Activated CD4-positive, alpha-beta T cell treated with anti-CD3 and anti-CD28 coated beads, Interleukin-2, amount 10 ng/mL, durations not matched to agents 24 days and 14 days (primary cell): ENCODE results near the gene MAP4K4. TPM values are rescaled to one million over a fixed set of nuclear protein-coding genes. Genes with fewer than 3 reads are reported as not detected.

Source experiments
- DNase-seq: peaks from one replicate; pipeline ENCODE4 v3.0.0; 2022
- H3K27ac Mint-ChIP-seq: one replicate; pipeline ENCODE4 v1.8.0; 2022; ENCODE audit warnings: mild to moderate bottlenecking, mixed read lengths
- H3K27me3 Mint-ChIP-seq: one replicate; pipeline ENCODE4 v1.8.0; 2022; ENCODE audit warnings: mixed read lengths
- H3K36me3 Mint-ChIP-seq: one replicate; pipeline ENCODE4 v1.8.0; 2022; ENCODE audit warnings: low read depth, mild to moderate bottlenecking, mixed read lengths
- H3K4me1 Mint-ChIP-seq: one replicate; pipeline ENCODE4 v1.8.0; 2021; ENCODE audit warnings: mixed read lengths
- H3K4me3 Mint-ChIP-seq: one replicate; pipeline ENCODE4 v1.8.0; 2022; ENCODE audit warnings: mild to moderate bottlenecking, moderate library complexity, mixed read lengths
- H3K9me3 Mint-ChIP-seq: one replicate; pipeline ENCODE4 v1.8.0; 2021; ENCODE audit warnings: mixed read lengths
- intact Hi-C: fragments of 100-400 bp; cut with micrococcal nuclease; formaldehyde crosslinking; loops from one replicate; pipeline ENCODE4 v1.15.1; 2023
- total RNA-seq: library from RNA; stranded (reverse); gene quantifications from 2 replicates; pipeline ENCODE4 v1.2.3, GENCODE V29; 2022

The MAP4K4 gene
- total RNA-seq, 1 donor from 2014 or later, result 42.6 TPM

DNA sequence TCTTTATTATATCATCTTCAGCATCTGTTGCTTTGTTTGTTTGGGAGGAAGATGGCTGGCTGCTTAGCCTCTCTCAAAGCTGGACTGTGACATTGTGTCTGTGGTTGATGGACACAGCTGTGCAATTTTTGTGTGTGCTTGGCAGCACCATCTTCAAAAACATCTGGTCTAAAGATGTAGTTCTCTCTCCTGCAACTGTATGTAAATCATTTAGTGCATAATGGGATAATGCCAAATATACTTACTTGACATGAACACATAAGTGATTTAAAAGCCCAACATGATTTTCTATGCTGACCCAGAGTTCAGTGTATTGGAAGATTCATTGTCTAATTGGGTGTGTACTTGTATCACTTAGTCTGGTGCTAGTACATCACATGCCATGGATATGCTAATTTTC is 112.2 kb downstream of the MAP4K4 start:
- intact Hi-C loops, result no loop called here
- Mint-ChIP-seq H3K36me3 (peaks cover 18% of the 10 kb centered on the region), H3K9me3 (peaks cover 3% of the 10 kb centered on the region), H3K27ac (no peak overlapping the region), H3K27me3 (no peaks in the 10 kb centered on the region), H3K4me3 (no peak overlapping the region), H3K4me1 (peaks cover 39% of the 10 kb centered on the region)
- no peak for DNase-seq

DNA sequence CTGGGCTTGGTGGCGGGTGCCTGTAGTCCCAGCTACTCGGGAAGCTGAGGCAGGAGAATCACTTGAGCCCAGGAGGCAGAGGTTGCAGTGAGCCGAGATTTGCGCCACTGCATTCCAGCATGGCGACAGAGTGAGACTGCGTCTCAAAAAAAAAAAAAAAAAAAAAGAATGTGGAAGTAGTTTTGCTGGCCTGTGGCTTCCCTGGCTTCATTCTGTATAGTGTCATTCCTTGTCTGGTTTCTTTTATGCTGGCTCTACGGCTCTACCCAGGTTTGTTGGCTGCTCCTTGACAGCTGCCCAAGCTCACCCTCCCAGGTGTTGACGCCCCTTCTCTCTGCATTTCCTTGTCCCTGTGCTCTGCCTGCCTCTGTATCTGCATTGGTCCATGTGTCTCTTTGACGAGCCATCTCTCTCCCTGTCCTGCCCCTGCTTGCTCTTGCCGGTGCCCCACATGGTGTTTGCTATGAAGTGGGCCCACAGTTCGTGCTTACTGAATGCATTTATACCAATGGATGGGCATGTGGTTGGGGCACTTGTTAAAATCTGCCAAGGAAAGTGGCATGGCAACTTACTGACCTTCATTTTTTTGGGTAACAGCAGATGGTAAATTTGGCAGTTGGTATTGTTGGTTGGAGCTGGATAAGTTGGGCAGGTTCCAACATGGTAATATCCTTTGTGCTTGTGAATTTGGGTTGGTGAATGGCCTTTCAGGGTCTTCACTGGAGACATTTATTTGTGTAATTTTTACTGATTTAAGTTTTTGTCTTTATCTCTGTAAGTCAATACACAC is 113.9 kb downstream of the MAP4K4 start:
- Mint-ChIP-seq H3K9me3 (peaks cover 3% of the 10 kb centered on the region), H3K27me3 (no peaks in the 10 kb centered on the region), H3K4me3 (no peak overlapping the region), H3K36me3 (peaks cover 18% of the 10 kb centered on the region), H3K4me1 (peaks cover 28% of the 10 kb centered on the region), H3K27ac (peak overlapping the region; percentile 2)
- no peak for DNase-seq
- intact Hi-C loops, result no loop called here

DNA sequence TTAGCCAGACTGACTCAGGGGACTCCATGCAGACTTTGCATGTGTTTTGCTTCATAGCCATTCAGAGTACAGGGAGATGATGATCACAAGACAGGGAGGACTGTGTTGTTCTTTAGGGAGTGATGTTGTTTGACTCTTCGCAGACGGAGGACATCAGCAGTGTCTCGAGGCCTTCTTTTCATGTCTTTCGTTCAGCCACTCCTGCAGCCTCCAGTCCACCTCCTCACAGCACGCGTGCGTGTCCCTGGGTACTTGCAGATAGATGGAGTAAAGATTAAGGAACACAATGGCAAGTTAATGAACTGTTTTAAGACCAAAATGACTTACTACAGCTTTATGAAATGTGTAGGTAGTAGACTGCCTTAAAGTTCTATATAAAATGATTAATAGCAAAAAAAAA is 114.7 kb downstream of the MAP4K4 start:
- Mint-ChIP-seq H3K27me3 (no peaks in the 10 kb centered on the region), H3K9me3 (peaks cover 3% of the 10 kb centered on the region), H3K4me3 (no peak overlapping the region), H3K27ac (no peak overlapping the region), H3K4me1 (peaks cover 24% of the 10 kb centered on the region), H3K36me3 (peaks cover 18% of the 10 kb centered on the region)
- no peak for DNase-seq
- intact Hi-C loops, result no loop called here

DNA sequence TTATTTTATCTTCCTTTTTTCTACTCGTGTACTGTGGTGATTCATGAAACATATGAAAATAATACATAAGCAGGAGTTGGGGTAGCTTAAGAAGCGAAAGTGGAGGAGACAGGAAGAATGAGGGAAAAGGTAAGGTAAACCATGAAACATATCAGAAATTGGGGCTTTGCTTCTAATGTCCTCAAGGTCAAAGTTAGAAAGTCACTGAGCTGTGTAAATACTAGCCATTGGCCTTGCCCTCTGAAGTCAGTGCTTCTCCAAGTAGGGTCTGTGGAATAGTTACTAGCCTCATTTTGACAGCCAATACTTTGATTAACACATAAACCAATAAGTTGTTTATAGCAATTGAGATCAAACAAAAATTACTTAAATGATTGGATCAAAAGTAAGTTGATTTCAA is 117.2 kb downstream of the MAP4K4 start:
- no peak overlapping the region for H3K4me3 Mint-ChIP-seq
- H3K9me3 Mint-ChIP-seq, result peaks cover 3% of the 10 kb centered on the region
- peaks cover 11% of the 10 kb centered on the region for H3K36me3 Mint-ChIP-seq
- H3K27ac Mint-ChIP-seq, result no peak overlapping the region
- intact Hi-C loops, result no loop called here
- no peaks in the 10 kb centered on the region for H3K27me3 Mint-ChIP-seq
- H3K4me1 Mint-ChIP-seq, result peaks cover 34% of the 10 kb centered on the region
- DNase-seq, result no peak

DNA sequence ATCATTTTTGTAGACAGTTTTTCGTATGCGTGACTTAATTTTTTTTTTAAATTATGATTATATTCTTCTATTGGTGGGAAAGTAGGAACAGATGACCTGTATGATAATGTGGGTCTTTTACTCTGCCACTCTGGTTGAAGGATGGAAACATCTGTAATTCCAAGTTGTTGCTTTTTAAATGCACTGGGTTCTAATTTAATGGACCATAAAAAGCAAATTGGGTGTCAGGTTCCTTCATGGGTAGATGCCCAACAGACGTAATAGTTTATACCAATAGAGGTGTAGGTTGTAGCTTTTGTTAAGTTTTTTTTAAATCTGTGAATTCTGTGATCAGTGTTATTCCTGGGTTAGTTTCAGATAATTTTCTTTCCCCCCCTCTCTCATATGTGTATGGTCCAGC is 117.6 kb downstream of the MAP4K4 start:
- Mint-ChIP-seq H3K4me3 (no peak overlapping the region), H3K27ac (no peak overlapping the region), H3K36me3 (peaks cover 11% of the 10 kb centered on the region), H3K27me3 (no peaks in the 10 kb centered on the region), H3K9me3 (peaks cover 3% of the 10 kb centered on the region), H3K4me1 (peaks cover 36% of the 10 kb centered on the region)
- DNase-seq, result no peak
- intact Hi-C loops, result no loop called here

DNA sequence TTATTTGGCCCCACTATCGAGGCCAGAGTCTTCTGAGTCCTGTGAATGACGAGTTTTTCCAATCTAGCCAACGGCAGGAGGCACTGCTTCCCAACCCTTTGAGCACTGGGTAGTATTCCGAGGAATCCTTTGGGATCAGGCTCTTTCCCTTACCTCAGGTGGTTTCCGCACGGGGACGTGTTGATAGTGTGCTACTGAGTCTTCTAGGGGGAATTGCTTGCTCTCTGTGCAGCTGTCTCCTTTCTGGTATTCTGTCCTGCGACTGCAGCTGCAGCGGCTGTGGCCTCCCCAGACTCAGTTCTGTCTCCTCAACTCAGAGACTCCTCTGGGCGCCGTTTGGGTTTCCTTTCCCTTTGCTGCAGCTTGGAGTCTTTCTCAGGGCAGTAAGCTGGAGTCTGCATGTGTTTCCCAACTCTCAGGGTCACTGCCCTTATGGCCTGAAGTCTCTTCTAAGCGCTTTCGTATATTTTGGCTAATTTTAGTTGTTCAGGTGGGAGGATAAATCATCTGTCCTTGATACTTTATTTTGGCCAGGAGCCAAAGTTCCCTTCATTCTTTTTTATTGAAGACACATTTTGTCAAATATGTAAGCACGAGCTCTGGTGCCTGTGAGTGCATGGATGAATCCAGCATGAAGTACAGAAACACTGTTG is 118.4 kb downstream of the MAP4K4 start:
- H3K4me3 Mint-ChIP-seq, result no peak overlapping the region
- H3K27ac Mint-ChIP-seq, result no peak overlapping the region
- H3K9me3 Mint-ChIP-seq, result peaks cover 3% of the 10 kb centered on the region
- peaks cover 11% of the 10 kb centered on the region for H3K36me3 Mint-ChIP-seq
- peaks cover 38% of the 10 kb centered on the region for H3K4me1 Mint-ChIP-seq
- intact Hi-C loops, result no loop called here
- no peaks in the 10 kb centered on the region for H3K27me3 Mint-ChIP-seq
- no peak for DNase-seq

DNA sequence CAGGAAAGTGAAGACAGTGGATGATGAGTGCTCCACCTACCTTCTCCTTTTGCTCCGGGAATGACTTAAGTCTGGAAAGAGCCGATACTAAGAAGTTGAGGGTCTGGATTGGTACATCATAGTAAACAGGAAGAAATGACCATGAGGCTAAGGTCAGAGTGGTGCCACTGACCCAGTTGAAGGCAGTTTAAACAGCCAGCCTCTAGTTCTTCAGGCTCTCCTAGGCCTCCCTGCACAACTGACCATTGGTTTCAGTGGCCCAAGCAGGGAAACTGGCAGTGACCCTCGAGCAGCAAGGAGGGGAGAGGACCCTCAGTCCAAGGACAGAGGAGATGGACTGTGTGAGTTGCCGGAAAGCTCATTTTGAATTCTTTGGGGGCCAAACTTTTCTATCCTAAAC is 119.1 kb downstream of the MAP4K4 start:
- Mint-ChIP-seq H3K27me3 (no peaks in the 10 kb centered on the region), H3K4me3 (no peak overlapping the region), H3K4me1 (peaks cover 37% of the 10 kb centered on the region), H3K36me3 (peaks cover 9% of the 10 kb centered on the region), H3K27ac (no peak overlapping the region), H3K9me3 (peaks cover under 1% of the 10 kb centered on the region)
- intact Hi-C loops, result no loop called here
- no peak for DNase-seq

DNA sequence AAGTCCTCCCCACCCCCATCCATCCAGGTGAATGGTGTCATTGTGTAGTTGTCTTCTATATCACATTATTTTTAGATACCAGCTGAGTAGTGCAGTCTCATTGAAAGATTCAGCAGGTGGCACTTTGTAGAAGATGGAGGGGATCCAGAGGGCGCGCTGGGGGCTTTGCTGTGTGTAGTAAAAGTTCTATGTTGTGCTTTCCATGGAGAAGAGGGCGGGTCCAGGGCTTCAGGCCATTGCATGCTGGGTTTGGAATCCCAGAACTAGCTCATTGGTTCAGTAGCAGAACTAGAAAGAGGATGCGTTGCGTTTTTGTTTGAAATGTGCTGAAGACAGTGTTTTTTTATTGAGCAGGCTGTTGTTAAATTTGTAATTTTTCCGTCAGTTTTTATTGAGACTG is 120.0 kb downstream of the MAP4K4 start:
- H3K27ac Mint-ChIP-seq, result no peak overlapping the region
- peaks cover 34% of the 10 kb centered on the region for H3K4me1 Mint-ChIP-seq
- H3K36me3 Mint-ChIP-seq, result peaks cover 4% of the 10 kb centered on the region
- DNase-seq, result no peak
- no peak overlapping the region for H3K4me3 Mint-ChIP-seq
- no peaks in the 10 kb centered on the region for H3K9me3 Mint-ChIP-seq
- intact Hi-C loops, result no loop called here
- H3K27me3 Mint-ChIP-seq, result no peaks in the 10 kb centered on the region

DNA sequence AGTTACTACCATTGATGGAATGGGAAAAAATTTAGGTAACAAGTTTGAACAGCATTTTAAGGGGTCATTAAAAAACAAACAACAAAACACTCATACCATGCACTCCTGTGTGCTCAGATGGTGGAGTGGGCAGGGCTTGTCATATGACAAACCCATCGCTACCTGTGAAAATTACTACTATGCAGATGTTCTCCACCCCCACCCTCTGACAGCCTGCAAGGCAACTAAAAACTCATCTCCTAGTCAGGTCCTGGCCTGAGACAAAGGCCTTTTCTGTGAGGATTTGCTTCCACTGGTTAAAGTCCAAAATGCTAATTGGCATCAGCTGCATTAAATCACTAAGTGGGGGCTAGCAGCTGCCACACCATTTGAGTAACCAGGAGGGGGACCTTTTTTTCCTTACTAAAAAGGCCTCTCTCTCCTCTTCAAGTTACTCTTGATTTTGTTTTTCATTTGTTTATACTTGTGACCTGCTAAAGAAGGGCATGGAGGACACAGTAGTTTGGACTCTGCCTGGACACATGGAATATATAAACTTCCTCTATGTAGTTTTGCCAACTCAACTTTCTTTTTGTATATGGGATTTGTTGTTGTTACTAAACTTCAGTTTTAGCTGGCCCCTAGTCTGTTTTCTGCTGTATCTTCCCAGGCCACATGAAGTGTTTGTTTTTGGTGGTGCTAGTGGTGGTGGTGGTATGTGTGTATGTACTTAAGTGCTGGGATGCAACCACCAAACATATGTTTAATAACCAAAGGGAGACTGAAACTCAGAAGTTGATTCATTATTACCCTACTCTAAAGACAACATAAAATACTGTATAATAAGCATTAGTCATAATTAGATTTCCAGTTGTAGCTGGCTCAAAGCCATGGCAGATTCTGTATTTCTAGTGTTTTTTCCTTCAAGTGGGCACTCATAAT is 121.3 kb downstream of the MAP4K4 start:
- Mint-ChIP-seq H3K4me3 (no peak overlapping the region), H3K27ac (no peak overlapping the region), H3K36me3 (peaks cover 7% of the 10 kb centered on the region), H3K9me3 (no peaks in the 10 kb centered on the region), H3K27me3 (no peaks in the 10 kb centered on the region), H3K4me1 (peaks cover 41% of the 10 kb centered on the region)
- intact Hi-C loops, result no loop called here
- DNase-seq, result no peak

DNA sequence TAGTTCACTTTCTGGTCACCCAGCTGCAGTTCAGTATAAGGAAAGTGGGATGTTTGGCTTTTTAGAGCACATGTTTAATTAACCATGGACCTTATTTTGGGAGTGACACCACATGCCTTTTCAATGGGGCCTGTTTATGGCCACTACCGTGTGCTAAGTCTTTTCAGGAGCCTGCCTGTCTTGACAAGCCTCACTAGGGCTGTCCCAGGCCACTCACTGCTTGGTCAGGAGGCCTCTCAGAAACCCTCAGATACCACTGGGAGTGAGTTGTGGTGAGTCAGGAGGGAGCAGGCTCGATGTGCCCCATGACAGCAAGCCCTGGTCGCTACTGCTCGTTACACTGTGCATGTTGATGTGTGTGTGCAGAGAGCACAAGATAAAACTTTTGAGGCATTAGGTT is 123.0 kb downstream of the MAP4K4 start:
- intact Hi-C loops, result no loop called here
- peaks cover 10% of the 10 kb centered on the region for H3K36me3 Mint-ChIP-seq
- no peak for DNase-seq
- H3K27me3 Mint-ChIP-seq, result no peaks in the 10 kb centered on the region
- no peak overlapping the region for H3K27ac Mint-ChIP-seq
- H3K4me1 Mint-ChIP-seq, result peaks cover 34% of the 10 kb centered on the region
- no peak overlapping the region for H3K4me3 Mint-ChIP-seq
- no peaks in the 10 kb centered on the region for H3K9me3 Mint-ChIP-seq

DNA sequence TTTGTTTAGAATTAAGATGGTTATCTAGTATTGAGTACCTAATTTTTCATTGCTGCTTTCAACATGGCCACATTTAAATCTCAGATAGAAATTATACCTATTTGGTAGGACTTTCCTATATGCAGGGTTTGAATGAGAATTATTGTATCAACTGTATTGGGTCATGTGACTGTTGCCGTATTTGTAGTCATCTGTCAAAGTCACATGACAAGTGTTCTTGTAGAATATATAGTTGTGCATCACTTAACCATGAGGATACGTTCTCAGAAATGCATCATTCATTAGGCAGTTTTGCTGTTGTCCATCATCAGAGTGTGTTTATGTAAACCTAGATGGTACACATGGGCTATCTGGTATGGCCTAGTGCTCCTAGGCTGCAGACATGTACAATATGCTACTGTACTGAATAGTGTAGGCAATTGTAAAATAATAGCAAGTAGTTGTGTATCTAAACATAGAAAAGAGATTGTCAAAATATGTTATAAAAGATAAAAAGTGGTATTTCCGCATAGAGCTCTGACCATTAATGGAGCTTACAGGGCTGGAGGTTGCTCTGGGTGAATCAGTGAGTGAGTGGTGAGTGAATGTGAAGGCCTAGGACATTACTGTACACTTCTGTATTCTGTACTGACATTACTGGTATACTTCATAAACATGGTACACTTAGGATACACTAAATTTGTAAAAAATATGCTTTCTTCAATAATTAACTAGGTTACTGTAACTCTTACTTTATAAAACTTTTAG is 123.7 kb downstream of the MAP4K4 start:
- intact Hi-C loops, result no loop called here
- Mint-ChIP-seq H3K36me3 (peaks cover 13% of the 10 kb centered on the region), H3K27ac (no peak overlapping the region), H3K27me3 (no peaks in the 10 kb centered on the region), H3K4me1 (peaks cover 38% of the 10 kb centered on the region), H3K4me3 (no peak overlapping the region), H3K9me3 (no peaks in the 10 kb centered on the region)
- DNase-seq, result no peak

DNA sequence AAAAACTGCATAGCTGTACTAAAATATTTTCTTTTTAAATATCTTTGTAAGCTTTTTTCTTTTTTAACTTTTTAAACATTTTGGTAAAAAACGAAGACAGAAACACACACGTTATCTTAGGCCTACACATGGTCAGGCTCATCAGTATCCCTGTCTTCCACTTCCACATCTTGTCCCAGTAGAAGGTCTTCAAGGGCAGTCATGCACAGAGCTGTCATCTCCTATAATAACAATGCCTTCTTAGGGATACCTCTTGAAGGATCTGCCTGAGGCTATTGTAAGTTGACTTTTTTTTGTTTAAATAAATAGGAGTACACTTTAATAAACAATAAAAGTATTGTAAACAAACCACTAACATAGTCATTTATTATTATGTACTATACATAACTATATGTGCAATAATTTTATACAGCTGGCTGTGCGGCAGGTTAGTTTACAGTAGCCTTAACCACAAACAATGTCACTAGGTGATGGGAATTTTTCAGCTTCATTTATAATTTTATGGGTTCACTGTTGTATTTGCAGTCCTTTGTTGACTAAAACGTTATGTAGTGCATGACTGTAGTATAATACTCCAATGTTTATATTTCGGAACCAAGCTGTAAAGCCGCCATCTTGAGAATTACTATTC is 124.4 kb downstream of the MAP4K4 start:
- intact Hi-C loops, result no loop called here
- no peak for DNase-seq
- H3K9me3 Mint-ChIP-seq, result no peaks in the 10 kb centered on the region
- H3K4me3 Mint-ChIP-seq, result no peak overlapping the region
- no peaks in the 10 kb centered on the region for H3K27me3 Mint-ChIP-seq
- peaks cover 17% of the 10 kb centered on the region for H3K36me3 Mint-ChIP-seq
- H3K4me1 Mint-ChIP-seq, result peaks cover 45% of the 10 kb centered on the region
- H3K27ac Mint-ChIP-seq, result no peak overlapping the region

DNA sequence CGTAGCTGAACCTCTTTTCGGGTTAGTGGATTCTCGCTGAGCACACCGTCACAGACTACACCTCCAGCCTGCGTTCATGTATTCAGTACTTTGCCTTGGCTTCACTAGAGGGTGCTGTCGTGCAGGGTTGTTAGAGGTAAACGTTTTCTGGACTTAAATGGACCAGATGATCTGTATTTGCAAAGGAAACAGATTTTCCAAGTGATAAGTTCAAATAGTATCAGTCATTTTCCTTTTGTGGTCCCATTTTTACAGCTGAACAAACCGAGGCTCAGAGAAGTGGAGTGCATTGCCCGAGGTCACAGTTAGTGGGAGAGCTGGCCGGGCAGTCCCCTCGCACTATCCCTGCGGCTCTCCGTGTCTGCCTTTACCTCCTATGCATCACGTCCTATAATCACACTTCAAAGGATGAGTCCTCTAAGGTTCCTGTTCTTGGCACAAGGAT is 125.9 kb downstream of the MAP4K4 start:
- peak; percentile 91 for DNase-seq
- intact Hi-C loops, result no loop called here
- H3K27ac Mint-ChIP-seq, result peak overlapping the region; percentile 73
- peaks cover 23% of the 10 kb centered on the region for H3K36me3 Mint-ChIP-seq
- peaks cover 54% of the 10 kb centered on the region for H3K4me1 Mint-ChIP-seq
- no peaks in the 10 kb centered on the region for H3K27me3 Mint-ChIP-seq
- H3K4me3 Mint-ChIP-seq, result peak overlapping the region; percentile 65
- H3K9me3 Mint-ChIP-seq, result no peaks in the 10 kb centered on the region
